ENCODE measurements around the gene CD1E.

GRCh38 chr1:158334526-158335212 is 19.0 kb upstream of the CD1E start:
- TF ChIP-seq RAD21 (IDR thresholded peaks at IDR 0.05; ENCODE audit: low read length), result no peak
- TF ChIP-seq CTCF (IDR thresholded peaks at IDR 0.05), result no peak
- TF ChIP-seq POLR2AphosphoS5 (IDR thresholded peaks at IDR 0.05; ENCODE audit: low read depth, low read length), result no peak
- no peak for TF ChIP-seq SIN3A (IDR thresholded peaks at IDR 0.05; ENCODE audit: borderline replicate concordance, low read depth, low read length)
- TF ChIP-seq MAX (IDR thresholded peaks at IDR 0.05; ENCODE audit: low read depth), result no peak
- no peak for TF ChIP-seq EP300 (IDR thresholded peaks at IDR 0.05; ENCODE audit: borderline replicate concordance in 1 of 2, low read depth in 1 of 2, low read length in 1 of 2)
- TF ChIP-seq MEF2A (IDR thresholded peaks at IDR 0.05; ENCODE audit: borderline replicate concordance, low read depth), result no peak
- no peak for TF ChIP-seq RFX5 (IDR thresholded peaks at IDR 0.05; ENCODE audit: low read length)
